EL (cell line): ENCODE results near the gene SCUBE2.
A peak's percentile ranks its signal among the peaks of the same experiment; 100 is the strongest.

Source experiments
- DNase-seq: peaks from one replicate; pipeline ENCODE4 v3.0.0-alpha.2; 2016

The SCUBE2 gene

DNA sequence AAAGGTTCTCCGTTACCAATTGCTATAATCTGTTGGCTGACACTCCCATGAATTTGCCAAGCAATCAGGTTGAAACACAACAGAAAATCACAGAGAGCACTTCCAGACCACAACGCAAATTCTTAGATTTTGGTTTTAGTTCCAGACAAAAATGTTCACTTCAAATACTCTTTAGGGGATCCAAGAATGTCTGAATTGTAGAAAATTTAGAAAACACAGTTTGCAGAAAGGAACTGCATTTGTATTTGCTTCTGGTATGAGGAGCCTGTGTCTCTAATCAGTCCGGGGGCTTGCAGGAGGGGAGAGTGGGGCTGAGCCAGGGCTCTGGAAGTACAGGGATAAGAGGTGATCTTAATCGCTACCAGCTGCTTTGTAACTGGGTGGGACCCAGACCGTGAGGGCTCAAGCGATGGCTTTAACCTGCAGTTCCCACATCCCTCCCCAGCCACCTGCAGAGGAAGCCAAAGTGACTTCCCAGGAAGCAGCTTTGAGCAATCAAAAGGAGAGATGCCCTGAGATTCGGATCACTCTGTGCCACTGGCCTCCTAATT, 18.7 kb downstream of the SCUBE2 start:
- no peak for DNase-seq

DNA sequence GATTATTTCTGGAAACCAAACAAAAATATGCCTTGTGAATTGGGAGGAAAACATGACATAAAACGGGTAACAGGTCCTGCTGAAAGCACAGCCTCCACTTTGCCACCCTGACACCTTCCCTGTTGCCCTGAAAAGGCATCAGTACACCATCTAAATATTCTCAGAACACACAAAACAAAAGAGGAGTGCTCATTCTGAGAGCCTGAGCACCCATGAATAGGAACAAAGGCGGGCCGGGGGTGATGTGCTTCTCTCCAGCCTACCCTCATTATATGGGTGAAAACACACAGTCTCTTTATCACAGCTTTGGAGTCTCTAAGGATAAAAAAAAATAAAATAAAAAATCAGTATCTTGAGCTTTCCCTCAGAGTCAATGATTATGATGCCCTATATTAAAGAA, 19.7 kb downstream of the SCUBE2 start:
- DNase-seq, result no peak

DNA sequence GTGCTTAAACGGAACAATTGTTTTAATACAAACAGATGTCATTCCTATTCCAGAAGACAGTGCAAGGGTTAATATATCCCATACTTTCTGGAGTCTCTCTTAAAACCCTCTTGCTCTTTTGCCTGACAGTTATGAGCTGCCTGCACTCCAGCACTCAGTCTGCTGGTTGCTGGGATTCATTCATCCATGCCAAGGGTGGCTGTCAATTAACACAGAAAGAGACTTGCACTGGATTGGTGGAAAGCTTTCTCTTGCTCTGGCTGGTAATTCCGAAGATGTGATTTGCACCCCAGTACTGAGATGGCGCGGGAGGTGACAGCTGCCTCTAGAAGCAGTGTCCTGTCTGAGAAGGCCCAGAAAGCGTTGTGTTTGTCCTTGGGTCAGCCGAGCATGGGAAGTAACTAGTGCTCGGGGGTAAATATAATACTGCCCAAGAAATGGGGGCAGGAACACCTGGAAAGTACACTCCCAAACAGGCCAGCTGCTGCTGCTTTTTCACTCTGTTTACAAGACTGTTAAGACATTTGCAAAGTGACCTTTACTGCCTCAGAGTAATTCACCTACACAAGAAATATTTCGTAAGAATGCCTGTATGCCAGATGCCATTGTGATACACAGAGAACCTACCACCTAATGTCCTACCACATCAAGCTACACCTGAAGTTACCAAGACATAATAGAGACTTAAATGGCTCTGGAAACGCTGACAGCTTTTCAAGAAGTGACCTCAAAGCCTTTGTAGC, 20.5 kb downstream of the SCUBE2 start:
- DNase-seq, result no peak

DNA sequence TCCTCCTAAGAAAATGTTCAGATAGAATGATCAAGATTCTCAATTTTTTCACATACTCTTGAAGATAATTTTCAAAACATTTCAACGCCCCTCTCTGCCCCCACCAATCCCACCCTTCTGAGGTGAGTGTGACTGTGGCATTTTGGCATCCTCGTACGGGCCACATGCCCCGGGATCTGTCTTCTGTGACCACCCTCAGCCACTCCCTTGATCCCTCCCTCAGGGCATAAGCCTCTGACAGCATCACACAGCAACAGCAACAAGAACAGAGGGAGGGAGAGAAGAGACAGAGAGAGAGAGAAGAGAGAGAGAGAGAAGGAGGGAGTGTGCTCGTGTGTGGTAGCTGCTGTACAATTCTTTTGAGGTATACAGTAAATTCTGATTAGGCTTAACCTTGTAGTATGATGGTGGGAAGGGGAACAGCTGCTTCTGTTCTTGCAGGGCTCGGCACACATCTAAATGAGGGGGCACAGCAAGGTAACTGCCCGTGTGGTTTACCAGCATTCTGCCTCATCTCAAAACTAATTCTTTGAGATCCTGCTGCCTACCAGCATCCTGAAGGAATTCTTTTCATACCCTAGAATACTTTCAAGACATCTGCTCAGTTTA, 21.4 kb downstream of the SCUBE2 start:
- no peak for DNase-seq

DNA sequence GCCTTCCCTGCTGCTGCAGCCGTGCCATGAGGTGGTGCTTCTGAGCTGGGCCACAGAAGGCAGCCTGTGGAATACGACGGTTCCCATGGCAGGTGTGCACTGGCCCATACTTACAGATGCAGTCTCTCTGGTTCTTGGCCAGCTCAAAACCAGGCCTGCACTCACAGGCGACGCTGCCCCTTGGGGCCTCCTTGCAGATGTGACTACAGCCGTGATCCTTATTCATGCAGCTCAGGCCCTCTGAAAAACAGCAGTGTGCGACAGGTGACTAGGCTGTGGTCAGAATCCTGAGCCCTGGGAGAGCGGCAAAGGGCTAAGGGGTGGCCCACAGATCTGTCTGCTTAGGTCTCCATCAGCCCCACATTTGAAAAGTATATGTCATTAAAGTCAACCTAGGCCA, 22.1 kb downstream of the SCUBE2 start:
- no peak for DNase-seq

DNA sequence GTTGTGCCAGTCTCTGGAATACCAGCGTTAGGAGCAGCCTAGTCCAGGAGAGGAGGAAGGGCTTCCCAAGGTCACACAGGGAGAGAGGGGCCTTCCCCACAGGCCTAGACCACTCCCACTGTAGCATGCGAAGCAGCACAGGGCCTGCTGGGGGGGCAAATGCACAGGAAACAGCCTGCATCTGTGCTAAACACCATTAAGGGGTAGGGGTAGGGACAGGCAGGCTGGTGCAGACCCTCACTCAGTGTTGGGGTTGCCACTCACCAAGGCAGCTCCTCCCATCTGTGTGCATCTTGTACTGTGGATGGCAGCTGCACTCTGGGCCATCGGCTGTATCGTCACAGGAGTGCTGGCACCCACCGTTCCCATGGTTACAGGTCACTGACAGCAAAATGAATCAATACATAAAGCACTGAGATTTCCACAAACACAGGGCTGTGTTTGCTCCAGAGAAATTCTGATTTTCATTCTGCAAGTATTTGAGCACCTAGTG, 24.9 kb downstream of the SCUBE2 start:
- no peak for DNase-seq

DNA sequence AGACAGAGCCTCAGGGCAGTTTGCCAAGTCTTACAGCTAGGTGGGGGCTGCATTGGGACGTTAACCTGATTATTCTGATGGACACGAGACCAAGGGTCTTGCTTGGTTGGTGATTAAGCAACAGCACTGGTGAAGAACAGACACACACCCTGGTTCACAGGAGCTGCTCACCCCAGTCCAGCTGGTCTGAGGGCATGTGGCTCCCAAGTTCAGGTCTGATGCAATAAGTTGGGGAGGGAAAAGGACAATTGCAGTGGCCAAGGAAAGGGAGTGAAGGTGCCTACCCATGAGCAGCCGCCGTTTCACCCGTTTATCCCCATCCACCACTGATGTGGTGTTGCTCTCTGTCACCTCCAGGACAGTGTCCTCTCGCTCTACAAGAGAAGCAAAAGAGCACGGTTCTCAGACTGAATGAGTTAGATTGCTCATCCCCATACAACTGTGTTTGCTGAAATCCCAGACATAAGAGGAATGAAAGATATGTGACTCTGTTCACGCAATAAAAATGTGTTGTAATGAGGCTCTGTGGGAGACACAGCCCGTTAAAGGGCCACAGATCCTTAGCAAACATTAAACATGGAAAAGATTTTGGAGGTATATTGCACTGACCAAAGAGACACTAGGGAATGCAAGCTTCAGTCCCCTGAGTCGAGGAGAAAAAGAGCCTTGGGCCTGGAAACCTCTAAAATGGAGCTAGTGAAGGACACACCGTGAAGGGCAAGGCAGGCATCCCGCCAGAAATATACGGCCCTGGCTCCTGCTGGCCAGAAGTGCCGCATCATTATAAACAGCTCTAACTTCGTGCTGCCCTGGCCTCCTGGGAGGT, 25.6 kb downstream of the SCUBE2 start:
- no peak for DNase-seq

DNA sequence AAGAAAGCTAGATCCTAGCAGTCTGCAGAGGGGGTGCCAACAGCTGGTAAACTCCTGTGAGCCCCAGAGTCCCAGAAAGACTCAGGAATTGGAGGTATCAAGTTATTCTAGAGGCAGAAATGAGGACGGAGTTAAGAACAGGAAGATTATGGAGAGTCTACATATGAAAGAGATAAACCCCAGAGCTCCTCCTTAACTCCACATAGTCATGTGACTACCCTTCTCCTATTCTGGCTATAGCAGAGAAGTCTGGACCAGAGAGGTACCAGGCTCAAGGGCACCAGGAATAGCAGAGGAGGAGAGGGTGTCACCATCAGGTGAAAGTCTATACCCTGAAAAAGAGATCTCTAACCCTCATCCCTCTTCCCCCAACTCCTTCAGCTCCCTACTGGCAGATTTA, 29.6 kb downstream of the SCUBE2 start:
- no peak for DNase-seq

DNA sequence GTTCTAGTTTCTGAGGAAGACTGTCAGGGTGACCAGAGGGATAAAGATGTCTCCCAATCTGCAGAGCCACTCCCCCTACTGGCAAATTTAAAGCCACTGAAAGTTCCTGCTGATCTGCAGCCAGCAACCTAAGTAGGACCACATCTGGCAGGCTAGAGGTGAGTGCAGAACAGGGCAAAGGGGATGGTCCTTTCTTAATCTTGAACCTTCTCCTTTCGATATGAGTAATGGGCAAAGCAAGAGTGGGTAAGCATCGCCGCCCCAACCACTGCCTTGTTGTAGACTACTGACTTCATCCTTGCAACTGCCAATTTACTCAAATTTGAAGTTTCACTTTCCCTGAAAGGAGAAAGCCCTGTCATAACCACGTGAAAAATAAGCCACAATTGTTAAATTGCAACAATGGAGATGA, 30.7 kb downstream of the SCUBE2 start:
- peak; percentile 19 for DNase-seq

DNA sequence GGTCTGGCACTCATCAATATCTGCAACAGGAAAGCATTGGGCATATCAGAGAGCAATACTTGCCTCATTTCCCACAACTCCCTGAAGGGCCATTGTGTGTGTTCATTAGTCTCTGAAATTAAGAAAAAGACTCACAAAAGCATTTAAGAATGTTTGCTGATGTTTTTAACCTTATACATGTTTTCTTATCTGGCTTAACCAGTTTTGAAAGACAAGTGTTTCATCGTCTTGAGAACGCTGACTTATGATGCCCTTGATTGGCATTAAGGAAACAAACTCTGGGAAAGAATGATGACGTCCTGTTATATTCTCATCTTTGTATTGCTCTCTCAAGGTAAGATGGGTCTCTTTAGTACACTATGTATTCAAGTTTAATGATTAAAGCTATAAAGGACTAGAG, 32.0 kb downstream of the SCUBE2 start:
- no peak for DNase-seq

DNA sequence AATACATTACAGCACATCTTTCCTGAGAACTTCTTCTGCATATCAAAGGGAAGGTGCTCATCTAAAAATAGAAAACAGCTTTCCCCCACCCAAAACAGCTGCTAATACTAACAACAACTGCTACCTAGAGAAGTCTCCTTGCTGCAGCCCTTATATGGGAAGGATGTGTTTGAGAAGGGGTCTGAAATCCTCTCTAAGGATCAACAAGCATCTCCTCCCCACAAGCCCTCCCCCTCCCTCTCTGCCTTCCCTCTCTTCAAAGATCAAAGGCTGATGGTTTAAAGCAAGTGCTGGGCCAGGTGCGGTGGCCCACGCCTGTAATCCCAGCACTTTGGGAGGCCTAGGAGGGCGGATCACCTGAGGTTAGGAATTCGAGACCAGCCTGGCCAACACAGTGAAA, 33.5 kb downstream of the SCUBE2 start:
- DNase-seq, result no peak

DNA sequence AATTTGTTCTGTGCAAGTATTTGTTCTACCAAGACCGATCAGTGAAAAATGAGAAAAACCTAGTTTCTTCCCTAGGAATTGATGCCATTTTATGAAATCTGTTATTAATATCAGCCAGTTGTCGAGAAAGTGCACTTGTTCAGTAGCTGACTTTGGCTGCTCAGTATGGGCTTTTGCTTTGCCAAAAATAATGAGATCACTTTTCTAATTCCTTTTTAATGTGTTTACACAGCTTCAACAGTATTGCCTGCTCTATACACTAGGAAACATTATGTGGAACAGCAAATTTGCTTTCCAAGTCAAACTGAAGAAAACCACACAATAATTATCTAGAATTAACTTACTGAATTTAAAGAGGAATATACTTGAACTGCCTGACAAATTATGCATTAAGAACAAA, 34.4 kb downstream of the SCUBE2 start:
- no peak for DNase-seq

DNA sequence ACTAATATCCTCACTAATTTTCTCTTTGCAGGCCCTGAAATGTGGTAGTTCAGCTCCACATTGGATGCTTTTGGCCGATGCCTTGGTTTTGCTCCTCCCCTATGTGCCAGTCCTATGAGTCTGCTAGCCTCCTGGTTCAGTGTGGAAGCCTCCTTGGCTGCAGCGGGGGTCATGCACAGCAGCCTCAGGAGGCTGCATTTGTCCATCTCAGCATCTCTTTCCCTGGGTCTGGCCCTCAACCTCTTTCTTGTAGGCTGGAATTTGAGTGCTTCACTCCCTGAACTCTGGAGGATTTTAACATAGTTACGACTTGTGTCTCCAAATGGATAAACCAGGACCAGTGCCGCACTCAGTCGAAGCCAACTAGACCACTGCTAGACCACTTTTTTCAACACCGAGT, 34.9 kb downstream of the SCUBE2 start:
- no peak for DNase-seq

DNA sequence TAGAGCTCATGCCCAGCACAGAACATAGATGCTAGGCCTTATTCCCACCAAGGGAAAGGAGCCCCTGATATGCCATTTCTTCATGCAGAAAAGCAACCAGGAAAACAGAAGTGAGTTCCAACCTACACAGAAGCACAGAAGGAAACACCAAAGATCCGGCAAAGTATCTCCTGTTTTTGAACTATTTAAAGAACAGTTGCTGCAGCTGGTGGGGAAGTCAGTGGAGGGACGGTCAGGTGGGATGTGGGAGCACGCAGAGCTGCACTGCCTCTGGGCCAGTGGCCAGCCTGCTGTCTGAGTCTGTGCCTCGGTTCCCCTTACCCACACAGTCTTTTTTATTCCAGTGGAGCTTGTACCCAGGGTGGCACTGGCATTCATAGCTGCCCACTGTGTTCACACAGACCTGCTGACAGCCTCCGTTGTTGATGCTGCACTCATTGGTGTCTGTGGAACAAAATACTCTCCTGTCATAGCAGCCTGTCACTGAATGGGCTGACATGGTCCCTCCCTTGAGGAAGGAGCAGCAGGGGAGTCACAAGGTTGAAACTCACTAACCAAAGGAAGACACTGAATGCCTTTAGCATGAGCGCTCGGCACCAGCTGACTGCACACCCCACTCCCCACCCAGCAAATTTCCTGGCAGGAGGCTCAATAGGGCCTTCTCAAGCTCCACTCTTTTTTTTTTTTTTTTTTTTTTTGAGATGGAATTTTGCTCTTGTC, 37.9 kb downstream of the SCUBE2 start:
- peak; percentile 79 for DNase-seq

DNA sequence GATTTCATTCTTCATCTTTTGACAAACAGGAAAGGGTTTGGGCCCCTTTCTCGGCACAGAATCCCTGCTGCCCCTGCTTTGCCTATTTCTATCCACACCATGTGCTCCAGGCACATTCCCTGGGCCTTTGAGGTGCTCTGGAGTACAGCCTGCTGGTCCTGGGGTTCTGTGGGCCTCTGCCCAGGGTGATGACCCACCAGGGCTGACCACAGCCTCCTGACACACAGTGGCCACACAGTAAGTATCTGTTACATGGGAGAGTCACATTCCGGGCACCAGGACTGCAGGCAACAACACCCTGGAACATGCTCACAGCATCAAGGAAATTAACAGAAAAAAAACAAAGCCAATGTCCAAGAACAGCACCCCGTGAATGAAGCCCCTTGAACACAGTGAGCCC, 39.1 kb downstream of the SCUBE2 start:
- no peak for DNase-seq

DNA sequence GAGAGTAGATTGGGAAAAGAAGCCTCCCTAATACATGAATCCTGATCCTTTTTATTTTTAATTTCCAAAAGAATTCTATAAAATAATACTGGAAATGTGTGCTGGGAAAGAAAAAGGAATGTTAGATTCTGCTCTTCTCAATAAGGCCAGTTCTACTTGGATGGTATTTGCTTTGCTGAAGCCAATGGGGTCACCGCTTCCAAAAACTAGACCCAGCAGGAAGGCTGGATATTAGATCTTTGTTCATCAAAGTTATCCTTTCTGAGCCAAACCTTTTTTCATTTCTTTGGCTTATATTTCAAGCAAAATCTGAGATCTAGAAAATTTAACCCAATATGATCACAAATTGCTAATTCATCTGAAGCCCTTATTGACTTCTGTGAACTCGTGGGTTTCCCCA, 41.4 kb downstream of the SCUBE2 start:
- no peak for DNase-seq

DNA sequence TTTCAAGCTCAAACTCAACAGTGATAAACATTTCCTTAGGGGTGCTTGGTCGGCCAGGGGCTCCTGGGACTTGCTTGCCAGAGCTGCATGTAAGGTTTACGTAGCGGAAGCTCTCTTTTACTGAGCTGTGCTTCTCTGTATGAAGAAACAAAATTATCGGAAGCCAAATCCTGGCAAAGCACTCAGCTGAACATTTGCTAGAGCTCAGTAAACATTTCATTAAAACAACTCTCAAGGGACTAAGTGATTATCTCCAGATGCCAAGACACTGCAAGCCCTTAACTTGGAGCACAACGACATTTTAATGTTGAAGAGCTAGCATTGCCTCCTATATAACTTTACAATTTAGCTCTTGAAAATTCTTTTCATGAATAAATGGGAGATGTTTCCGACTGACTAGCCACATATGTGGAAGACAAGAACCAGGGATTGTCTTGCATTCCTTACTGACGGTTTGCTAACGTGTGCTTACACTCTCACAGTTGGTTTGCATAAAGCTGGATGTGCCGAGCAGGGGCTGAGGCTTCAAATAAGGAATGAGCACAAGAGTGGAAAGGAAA, 43.4 kb downstream of the SCUBE2 start:
- DNase-seq, result no peak

DNA sequence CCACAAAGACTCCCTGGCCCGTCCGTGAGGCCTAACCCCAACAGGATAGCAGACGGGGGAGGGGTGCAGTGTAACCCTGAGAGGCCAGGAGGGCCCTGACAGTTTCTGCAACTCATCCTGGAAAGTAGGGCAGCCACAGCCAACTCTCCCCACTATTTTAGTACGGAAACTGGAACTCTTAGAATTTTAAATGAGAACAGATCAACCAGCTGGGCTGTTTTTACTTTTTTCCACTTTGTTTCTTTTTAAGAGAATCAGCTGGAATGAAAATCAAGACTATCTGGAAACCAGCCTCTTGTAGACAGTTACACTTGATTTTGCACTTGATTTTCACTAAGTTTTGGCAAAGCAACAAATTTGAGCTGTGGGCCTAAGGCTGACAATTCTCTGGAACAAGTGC, 44.9 kb downstream of the SCUBE2 start:
- no peak for DNase-seq

DNA sequence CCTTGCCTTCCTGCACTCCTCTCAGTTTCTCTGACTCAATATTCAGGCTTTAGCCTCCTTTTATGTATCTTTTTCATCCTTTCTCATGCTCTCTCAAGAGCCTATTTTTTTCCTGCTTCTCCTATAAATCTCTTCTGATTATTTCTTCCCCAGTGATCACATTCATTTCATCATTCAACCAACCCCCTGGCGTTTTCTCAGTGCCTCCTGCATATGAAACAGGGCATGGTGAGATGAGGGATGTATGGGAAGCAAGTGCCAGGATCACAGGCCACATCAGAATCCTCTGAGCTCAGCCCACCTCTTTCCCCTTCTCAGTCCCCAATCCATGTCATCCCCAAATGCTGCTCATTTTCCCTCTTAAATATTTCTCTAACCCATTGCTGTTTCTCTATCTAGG, 48.9 kb downstream of the SCUBE2 start:
- DNase-seq, result no peak

DNA sequence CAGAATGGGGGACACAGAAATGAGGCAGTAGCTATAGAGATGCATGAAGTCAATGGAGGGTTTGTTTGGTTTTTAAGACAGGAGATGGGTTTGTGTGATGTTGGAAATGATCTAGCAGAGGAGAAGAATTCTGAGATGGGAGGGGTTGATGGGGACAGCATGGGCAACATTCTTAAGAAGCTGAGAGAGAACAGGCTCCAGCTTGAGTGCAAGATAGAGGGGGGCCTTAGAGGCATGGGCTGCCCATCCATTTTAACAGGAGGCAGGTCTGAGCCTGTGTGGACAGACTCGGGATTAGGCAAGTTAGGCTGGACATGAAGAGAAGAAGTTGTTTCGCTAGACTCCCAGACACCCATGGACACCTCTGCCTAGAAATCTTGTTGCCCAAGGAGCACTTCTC, 49.7 kb downstream of the SCUBE2 start:
- DNase-seq, result no peak

DNA sequence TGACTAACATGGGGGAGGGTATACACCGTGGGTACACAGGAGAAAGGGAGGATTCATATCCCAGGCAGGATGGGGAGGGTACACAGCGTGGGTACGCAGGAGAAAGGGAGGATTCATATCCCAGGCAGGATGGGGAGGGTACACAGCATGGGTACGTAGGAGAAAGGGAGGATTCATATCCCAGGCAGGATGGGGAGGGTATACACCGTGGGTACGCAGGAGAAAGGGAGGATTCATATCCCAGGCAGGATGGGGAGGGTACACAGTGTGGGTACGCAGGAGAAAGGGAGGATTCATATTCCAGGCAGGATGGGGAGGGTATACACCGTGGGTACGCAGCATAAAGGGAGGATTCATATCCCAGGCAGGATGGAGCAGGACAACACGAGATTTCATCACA, 51.0 kb downstream of the SCUBE2 start:
- DNase-seq, result no peak

DNA sequence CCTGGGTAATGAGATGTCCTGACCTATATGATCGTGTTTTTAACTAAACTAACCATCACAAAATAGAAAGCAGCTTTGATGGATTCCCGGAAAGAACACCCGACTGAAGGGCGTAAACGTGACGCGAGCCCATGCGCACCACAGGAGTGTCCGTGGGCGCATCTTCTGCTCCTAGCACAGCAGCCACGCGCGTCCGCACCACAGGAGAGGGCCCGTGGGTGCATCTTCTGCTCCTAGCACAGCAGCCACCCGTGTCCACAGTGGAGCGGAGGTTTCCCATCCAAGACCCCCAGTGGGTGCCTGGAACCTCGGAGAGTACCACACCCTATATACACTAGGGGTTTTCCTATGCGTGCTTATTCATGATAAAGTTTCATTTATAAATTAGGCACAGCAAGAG, 51.5 kb downstream of the SCUBE2 start:
- DNase-seq, result no peak

DNA sequence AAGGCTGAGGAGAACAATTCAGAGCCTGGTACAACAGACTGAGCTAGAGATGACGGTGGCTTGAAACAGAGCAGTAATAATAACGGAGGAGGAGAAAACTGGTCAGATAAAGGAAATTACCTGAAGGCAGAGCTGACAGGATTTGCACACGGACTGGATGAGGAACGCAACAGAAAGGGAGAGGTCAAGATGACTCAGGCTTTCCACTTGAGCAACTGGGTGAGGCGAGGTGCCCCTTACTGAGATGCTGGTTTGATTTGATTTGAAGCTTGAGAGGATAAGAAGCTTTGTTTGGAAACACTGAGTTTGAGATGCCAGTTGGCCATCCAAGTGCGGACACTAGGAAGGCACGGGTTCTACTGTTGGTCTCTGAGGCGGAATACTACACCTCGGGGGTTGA, 52.2 kb downstream of the SCUBE2 start:
- no peak for DNase-seq
